ENCODE data around the gene PCGF5.

GRCh38 chr10:91185239-91185875 lies 35.1 kb upstream of the PCGF5 start:
- no peak for TF ChIP-seq CTCF (IDR thresholded peaks at IDR 0.05; ENCODE audit: low read depth, low read length, poor library complexity, severe bottlenecking)
- TF ChIP-seq EZH2phosphoT487 (IDR thresholded peaks at IDR 0.05; ENCODE audit: borderline replicate concordance, low read length), result no peak

Data from DOHH2 (cell line).